Measurements from ENCODE around the gene SIGLEC11.

Gene SIGLEC11

GRCh38 chr19:49916839-49917733, 43.9 kb downstream of the SIGLEC11 start:
- Histone ChIP-seq H3K27ac (ENCODE audit: extremely low read depth, low read depth, low read length) (peak overlapping the region; percentile 37; the same call in 1 of the 2 replicates), H3K9me3 (ENCODE audit: control insufficient read depth, insufficient read depth, low read depth, low read length) (no peaks in the 10 kb centered on the region), H3K4me3 (ENCODE audit: low read depth, low read length) (no peak overlapping the region), H3K4me1 (ENCODE audit: control insufficient read depth, insufficient read depth, low read length) (no peaks in the 10 kb centered on the region; the same call in 1 of the 2 replicates), H3K36me3 (ENCODE audit: control insufficient read depth in 2 of 2, insufficient read depth in 1 of 2, low read length in 2 of 2) (peaks cover 56 to 82% of the 10 kb centered on the region in 2 experiments; a peak in 2 of 3 replicates)
- ChIA-PET CTCF (interaction anchor here (0.6 to 1.6 kb wide), 6 partner anchors 11 to 71 kb away, joined by 3 to 6 read pairs (median 4); partner anchors contain the start of gene ATF5), POLR2A (interaction anchor here (1.0 to 3.3 kb wide), 4 partner anchors 10 to 40 kb away, joined by 4 to 25 read pairs (median 12); partner anchors contain the start of genes AKT1S1, ATF5, NUP62 and TBC1D17)
- no peak for TF ChIP-seq GLIS1 (tag by site-specific recombination; IDR thresholded peaks at IDR 0.05)
- TF ChIP-seq ZNF394 (tag by site-specific recombination; IDR thresholded peaks at IDR 0.05; ENCODE audit: borderline replicate concordance) = no peak
- 0 out of 2 replicates have a peak, but pooled peaks have one; percentile 38 for TF ChIP-seq CTCF (tag by site-specific recombination; IDR thresholded peaks at IDR 0.05)
- no peak for TF ChIP-seq ZNF341 (tag by site-specific recombination; IDR thresholded peaks at IDR 0.05; ENCODE audit: low read depth)
- no peak for TF ChIP-seq ZNF473 (tag by site-specific recombination; IDR thresholded peaks at IDR 0.05)
- no peak for TF ChIP-seq KLF8 (tag by site-specific recombination; IDR thresholded peaks at IDR 0.05)
- TF ChIP-seq ZNF404 (tag by site-specific recombination; IDR thresholded peaks at IDR 0.05) = no peak
- TF ChIP-seq ZNF514 (tag by site-specific recombination; IDR thresholded peaks at IDR 0.05) = no peak
- no peak for TF ChIP-seq ZNF138 (tag by site-specific recombination; IDR thresholded peaks at IDR 0.05; ENCODE audit: borderline replicate concordance)
- TF ChIP-seq ZNF837 (tag by site-specific recombination; IDR thresholded peaks at IDR 0.05) = no peak
- no peak for TF ChIP-seq ZNF664 (tag by site-specific recombination; IDR thresholded peaks at IDR 0.05)
- no peak for TF ChIP-seq BCL11B (tag by site-specific recombination; IDR thresholded peaks at IDR 0.05; ENCODE audit: low read depth)
- no peak for TF ChIP-seq ZNF433 (tag by site-specific recombination; IDR thresholded peaks at IDR 0.05; ENCODE audit: low read depth)
- TF ChIP-seq ZBTB20 (tag by site-specific recombination; IDR thresholded peaks at IDR 0.05) = no peak
- no peak for TF ChIP-seq ZNF670 (tag by site-specific recombination; IDR thresholded peaks at IDR 0.05; ENCODE audit: low read depth)
- TF ChIP-seq HOXD13 (CRISPR knock-in tag; IDR thresholded peaks at IDR 0.05; ENCODE audit: borderline replicate concordance) = no peak
- TF ChIP-seq PRDM10 (tag by site-specific recombination; IDR thresholded peaks at IDR 0.05) = peak; percentile 36; the same call in 1 of the 2 replicates
- no peak for TF ChIP-seq ZNF426 (tag by site-specific recombination; IDR thresholded peaks at IDR 0.05)
- 0 out of 2 replicates have a peak, but pooled peaks have one; percentile 34 for TF ChIP-seq ZNF2 (tag by site-specific recombination; IDR thresholded peaks at IDR 0.05)
- TF ChIP-seq ATF2 (tag by site-specific recombination; IDR thresholded peaks at IDR 0.05; ENCODE audit: low read depth) = no peak
- TF ChIP-seq SCRT2 (tag by site-specific recombination; IDR thresholded peaks at IDR 0.05) = no peak

Measured in HEK293 (cell line).